ENCODE data around the gene AGL. TPM values are rescaled to one million over a fixed set of nuclear protein-coding genes. Genes with fewer than 3 reads are reported as not detected.

AGL gene
- total and polyA plus RNA-seq, 2 of the 8 experiments (the other 6 are each of a cell fraction or from before 2014, with no cell fraction given), result 2.7 to 19.2 TPM

GRCh38 chr1:99806882-99807281, 43.3 kb upstream of the AGL start:
- WGBS, 2 experiments (ENCODE audit: extremely low coverage in 1 of 2, insufficient coverage in 1 of 2, insufficient read length in 1 of 2, insufficient replicate concordance in 2 of 2, low coverage in 1 of 2, low lambda C conversion rate in 2 of 2, missing lambda C conversion rate in 1 of 2), result 86% methylated on average over 2 of the region's 2 CpGs; no CpG with 5 or more reads in 1 of the 2 experiments

More at GRCh38 chr1:99806882-99807281, 43.3 kb upstream of the AGL start:
- no peak overlapping the region for H3K4me2 ChIP-seq (ENCODE audit: insufficient read depth in 1 of 2, low read depth in 2 of 2, low read length in 2 of 2)
- no peak overlapping the region for H3K27ac ChIP-seq (ENCODE audit: low read depth, low read length)
- H3K14ac ChIP-seq (ENCODE audit: insufficient read length), result no peak overlapping the region
- no peak overlapping the region for H3K4ac ChIP-seq (replicated peaks; ENCODE audit: insufficient read length, low read depth, low read length)
- H4K5ac ChIP-seq (ENCODE audit: insufficient read length, low read depth, low read length), result no peak overlapping the region
- no peaks in the 10 kb centered on the region for H3K27me3 ChIP-seq (replicated peaks in 1 of 4; ENCODE audit: control insufficient read depth in 3 of 4, extremely low read depth in 1 of 4, insufficient read depth in 3 of 4, low read length in 3 of 4)
- H2BK12ac ChIP-seq (ENCODE audit: low read depth, low read length), result no peak overlapping the region
- H2BK5ac ChIP-seq (ENCODE audit: low read depth, low read length), result no peak overlapping the region
- ChIA-PET POLR2A (ENCODE audit: partially characterized antibody) (interaction anchor here (1.2 kb wide), 1 partner anchor 163 kb away, joined by 3 read pairs; no protein-coding TSS in a partner anchor), CTCF (ENCODE audit: partially characterized antibody) (interaction anchor here (1.0 to 2.1 kb wide), 5 partner anchors 72 to 652 kb away, joined by 3 to 8 read pairs (median 4); no protein-coding TSS in a partner anchor)
- H3K9me3 ChIP-seq (ENCODE audit: insufficient read depth in 2 of 2, low read depth in 1 of 2, low read length in 1 of 2), result no peaks in the 10 kb centered on the region
- no peak for TF ChIP-seq ATF3 (IDR thresholded peaks at IDR 0.05; ENCODE audit: insufficient read depth, low read depth, low read length)
- no peak for TF ChIP-seq SIN3A (conservative IDR thresholded peaks at IDR 0.05 in 1 of 2, IDR thresholded peaks at IDR 0.05 in 1 of 2; ENCODE audit: low read depth in 1 of 2, low read length in 2 of 2)
- TF ChIP-seq SP2 (IDR thresholded peaks at IDR 0.05; ENCODE audit: low read length), result no peak
- TF ChIP-seq KDM1A (IDR thresholded peaks at IDR 0.05; ENCODE audit: borderline replicate concordance, low read length), result no peak
- no peak for TF ChIP-seq POLR2AphosphoS5 (IDR thresholded peaks at IDR 0.05; ENCODE audit: low read depth, low read length)
- no peak for TF ChIP-seq NRF1 (IDR thresholded peaks at IDR 0.05; ENCODE audit: low read depth, low read length)
- no peak for TF ChIP-seq NANOG (IDR thresholded peaks at IDR 0.05; ENCODE audit: insufficient read depth, low read depth, low read length, poor library complexity, severe bottlenecking)
- TF ChIP-seq JUND (IDR thresholded peaks at IDR 0.05; ENCODE audit: low read length), result no peak
- no peak for TF ChIP-seq POLR2A (IDR thresholded peaks at IDR 0.05; ENCODE audit: control extremely low read depth in 1 of 2, low read depth in 2 of 2, low read length in 2 of 2)
- TF ChIP-seq TAF7 (optimal IDR thresholded peaks at IDR 0.05; ENCODE audit: borderline replicate concordance, low read depth, low read length), result no peak
- no peaks in the 10 kb centered on the region for H3K79me1 ChIP-seq (ENCODE audit: low read depth, low read length)
- no peaks in the 10 kb centered on the region for H3K4me1 ChIP-seq (replicated peaks in 1 of 4; ENCODE audit: control insufficient read depth in 3 of 4, insufficient read depth in 4 of 4, low read length in 3 of 4)
- no peak overlapping the region for H3K23ac ChIP-seq (ENCODE audit: insufficient read length)
- H3K23me2 ChIP-seq (ENCODE audit: low read depth, low read length), result no peaks in the 10 kb centered on the region
- H2BK20ac ChIP-seq (ENCODE audit: low read length), result no peak overlapping the region
- FAIRE-seq (no peak), DNase-seq (ENCODE audit: low read depth in 1 of 2, low spot score in 2 of 2) (no peak)
- no peak overlapping the region for H3K4me3 ChIP-seq (ENCODE audit: extremely low read depth in 1 of 4, insufficient read depth in 2 of 4, low read depth in 3 of 4, low read length in 4 of 4)
- H3K18ac ChIP-seq (ENCODE audit: extremely low read depth, low read length), result no peak overlapping the region
- H3K79me2 ChIP-seq (ENCODE audit: control insufficient read depth in 1 of 2, insufficient read depth in 2 of 2, low read length in 2 of 2), result no peaks in the 10 kb centered on the region
- no peak overlapping the region; a peak in 1 of 7 replicates for H3K9ac ChIP-seq (replicated peaks in 1 of 4; ENCODE audit: extremely low read depth in 1 of 4, low read depth in 3 of 4, low read length in 3 of 4)
- H2AK5ac ChIP-seq (ENCODE audit: low read depth, low read length), result no peak overlapping the region
- no peak overlapping the region for H2BK15ac ChIP-seq (ENCODE audit: low read length)
- H4K8ac ChIP-seq (ENCODE audit: extremely low read depth, insufficient read depth, low read length), result no peak overlapping the region
- no peak overlapping the region for H2AFZ ChIP-seq (ENCODE audit: low read length)
- no peaks in the 10 kb centered on the region for H4K20me1 ChIP-seq (replicated peaks in 1 of 2; ENCODE audit: control insufficient read depth in 1 of 2, insufficient read depth in 2 of 2, low read length in 2 of 2)
- no peak overlapping the region for H4K91ac ChIP-seq (replicated peaks; ENCODE audit: insufficient read length, low read length)
- no peak overlapping the region for H3K56ac ChIP-seq (replicated peaks; ENCODE audit: insufficient read length, low read depth, low read length)
- no peak overlapping the region for H2BK120ac ChIP-seq (replicated peaks; ENCODE audit: low read depth, low read length)
- H3K36me3 ChIP-seq (ENCODE audit: control insufficient read depth in 2 of 4, insufficient read depth in 4 of 4, low read length in 3 of 4), result no peaks in the 10 kb centered on the region
